ENCODE results near the gene NUP205.

NUP205 gene

GRCh38 chr7:135557455-135558336, at the start of gene NUP205:
NUP205 (plus strand) TSS chr7:135557917; CDS start chr7:135557945, 28 bp downstream.
- Mint-ChIP-seq H3K9me3 (no peaks in the 10 kb centered on the region), H3K27ac (no peak within 1 kb of the TSS), H3K36me3 (ENCODE audit: low read depth) (no peaks in the 10 kb centered on the region), H3K4me1 (ENCODE audit: low read depth) (peaks cover 25% of the 10 kb centered on the region), H3K4me3 (no peak within 1 kb of the TSS), H3K27me3 (no peaks in the 10 kb centered on the region)
- intact Hi-C loops (cut with micrococcal nuclease), result loop anchor here (1.0 to 2.0 kb wide), 2 partner anchors 47 to 277 kb away; partner anchors contain the start of gene CNOT4

- peaks cover 4% of the 10 kb centered on the region for H3K4me1 Mint-ChIP-seq (ENCODE audit: low read depth)
- H3K9me3 Mint-ChIP-seq, result no peaks in the 10 kb centered on the region
- H3K27me3 Mint-ChIP-seq, result no peaks in the 10 kb centered on the region
- H3K36me3 Mint-ChIP-seq (ENCODE audit: low read depth), result no peaks in the 10 kb centered on the region
- intact Hi-C loops (cut with micrococcal nuclease), result loop anchor here (5.0 kb wide), 1 partner anchor 37 kb away; no protein-coding TSS in a partner anchor
- no peak overlapping the region for H3K27ac Mint-ChIP-seq
- H3K4me3 Mint-ChIP-seq, result no peak overlapping the region
Measured at GRCh38 chr7:135508883-135509588, 48.7 kb upstream of the NUP205 start.

- Mint-ChIP-seq H3K9me3 (no peaks in the 10 kb centered on the region), H3K4me1 (ENCODE audit: low read depth) (peaks cover 4% of the 10 kb centered on the region), H3K27me3 (no peaks in the 10 kb centered on the region), H3K36me3 (ENCODE audit: low read depth) (no peaks in the 10 kb centered on the region), H3K4me3 (no peak overlapping the region), H3K27ac (no peak overlapping the region)
- intact Hi-C loops (cut with micrococcal nuclease), result loop anchor here (5.0 kb wide), 1 partner anchor 37 kb away; no protein-coding TSS in a partner anchor
Measured at GRCh38 chr7:135509589-135509838, 48.2 kb upstream of the NUP205 start.

GRCh38 chr7:135509839-135510591, 47.7 kb upstream of the NUP205 start, which contains the start of gene CNOT4:
CNOT4 (minus strand) TSS chr7:135510102; CDS start chr7:135438331, 71,771 bp downstream.
- Mint-ChIP-seq H3K4me1 (ENCODE audit: low read depth) (peaks cover 4% of the 10 kb centered on the region), H3K4me3 (no peak within 1 kb of the TSS), H3K27me3 (no peaks in the 10 kb centered on the region), H3K27ac (no peak within 1 kb of the TSS), H3K9me3 (no peaks in the 10 kb centered on the region), H3K36me3 (ENCODE audit: low read depth) (no peaks in the 10 kb centered on the region)
- intact Hi-C loops (cut with micrococcal nuclease), result loop anchor here (1.0 to 5.0 kb wide), 4 partner anchors 38 to 229 kb away; partner anchors contain the start of gene STMP1

- H3K9me3 Mint-ChIP-seq, result no peaks in the 10 kb centered on the region
Measured at GRCh38 chr7:135510592-135511183, 47.0 kb upstream of the NUP205 start.

GRCh38 chr7:135512135-135512887, 45.4 kb upstream of the NUP205 start:
- Mint-ChIP-seq H3K27me3 (no peaks in the 10 kb centered on the region), H3K36me3 (ENCODE audit: low read depth) (no peaks in the 10 kb centered on the region), H3K27ac (no peak overlapping the region), H3K4me3 (no peak overlapping the region), H3K4me1 (ENCODE audit: low read depth) (peaks cover 4% of the 10 kb centered on the region), H3K9me3 (no peaks in the 10 kb centered on the region)
- intact Hi-C loops (cut with micrococcal nuclease), result no loop called here

More at GRCh38 chr7:135510592-135511183, 47.0 kb upstream of the NUP205 start:
- Mint-ChIP-seq H3K36me3 (ENCODE audit: low read depth) (no peaks in the 10 kb centered on the region), H3K27me3 (no peaks in the 10 kb centered on the region), H3K4me3 (no peak overlapping the region), H3K4me1 (ENCODE audit: low read depth) (peaks cover 4% of the 10 kb centered on the region), H3K27ac (no peak overlapping the region)
- intact Hi-C loops (cut with micrococcal nuclease), result loop anchor here (1.0 to 2.0 kb wide), 3 partner anchors 48 to 230 kb away; partner anchors contain the start of gene STMP1

- Mint-ChIP-seq H3K4me1 (ENCODE audit: low read depth) (no peaks in the 10 kb centered on the region), H3K4me3 (no peak overlapping the region), H3K9me3 (no peaks in the 10 kb centered on the region), H3K36me3 (ENCODE audit: low read depth) (no peaks in the 10 kb centered on the region), H3K27me3 (no peaks in the 10 kb centered on the region), H3K27ac (no peak overlapping the region)
- intact Hi-C loops (cut with micrococcal nuclease), result no loop called here
Measured at GRCh38 chr7:135514856-135515255, 42.9 kb upstream of the NUP205 start.

- Mint-ChIP-seq H3K27me3 (no peaks in the 10 kb centered on the region), H3K4me3 (no peak overlapping the region), H3K27ac (no peak overlapping the region), H3K4me1 (ENCODE audit: low read depth) (no peaks in the 10 kb centered on the region), H3K36me3 (ENCODE audit: low read depth) (no peaks in the 10 kb centered on the region), H3K9me3 (no peaks in the 10 kb centered on the region)
- intact Hi-C loops (cut with micrococcal nuclease), result no loop called here
Measured at GRCh38 chr7:135517060-135517459, 40.7 kb upstream of the NUP205 start.

- intact Hi-C loops (cut with micrococcal nuclease), result no loop called here
- H3K9me3 Mint-ChIP-seq, result no peaks in the 10 kb centered on the region
- no peaks in the 10 kb centered on the region for H3K36me3 Mint-ChIP-seq (ENCODE audit: low read depth)
- no peaks in the 10 kb centered on the region for H3K27me3 Mint-ChIP-seq
- no peaks in the 10 kb centered on the region for H3K4me1 Mint-ChIP-seq (ENCODE audit: low read depth)
- no peak overlapping the region for H3K4me3 Mint-ChIP-seq
- no peak overlapping the region for H3K27ac Mint-ChIP-seq
Measured at GRCh38 chr7:135518748-135519147, 39.0 kb upstream of the NUP205 start.

GRCh38 chr7:135519233-135519688, 38.5 kb upstream of the NUP205 start:
- no peaks in the 10 kb centered on the region for H3K27me3 Mint-ChIP-seq
- H3K4me3 Mint-ChIP-seq, result no peak overlapping the region
- no peak overlapping the region for H3K27ac Mint-ChIP-seq
- no peaks in the 10 kb centered on the region for H3K9me3 Mint-ChIP-seq
- H3K36me3 Mint-ChIP-seq (ENCODE audit: low read depth), result no peaks in the 10 kb centered on the region
- H3K4me1 Mint-ChIP-seq (ENCODE audit: low read depth), result no peaks in the 10 kb centered on the region
- intact Hi-C loops (cut with micrococcal nuclease), result no loop called here

GRCh38 chr7:135519871-135520270, 37.8 kb upstream of the NUP205 start:
- Mint-ChIP-seq H3K4me1 (ENCODE audit: low read depth) (no peaks in the 10 kb centered on the region), H3K27me3 (no peaks in the 10 kb centered on the region), H3K27ac (no peak overlapping the region), H3K4me3 (no peak overlapping the region), H3K9me3 (no peaks in the 10 kb centered on the region), H3K36me3 (ENCODE audit: low read depth) (no peaks in the 10 kb centered on the region)
- intact Hi-C loops (cut with micrococcal nuclease), result no loop called here

- Mint-ChIP-seq H3K27ac (no peak overlapping the region), H3K4me3 (no peak overlapping the region), H3K36me3 (ENCODE audit: low read depth) (no peaks in the 10 kb centered on the region), H3K9me3 (no peaks in the 10 kb centered on the region), H3K4me1 (ENCODE audit: low read depth) (no peaks in the 10 kb centered on the region), H3K27me3 (no peaks in the 10 kb centered on the region)
- intact Hi-C loops (cut with micrococcal nuclease), result no loop called here
Measured at GRCh38 chr7:135522509-135522908, 35.2 kb upstream of the NUP205 start.

GRCh38 chr7:135523146-135523545, 34.6 kb upstream of the NUP205 start:
- no peaks in the 10 kb centered on the region for H3K9me3 Mint-ChIP-seq
- no peak overlapping the region for H3K4me3 Mint-ChIP-seq
- H3K27me3 Mint-ChIP-seq, result no peaks in the 10 kb centered on the region
- intact Hi-C loops (cut with micrococcal nuclease), result no loop called here
- no peaks in the 10 kb centered on the region for H3K4me1 Mint-ChIP-seq (ENCODE audit: low read depth)
- H3K27ac Mint-ChIP-seq, result no peak overlapping the region
- no peaks in the 10 kb centered on the region for H3K36me3 Mint-ChIP-seq (ENCODE audit: low read depth)

Measured in dendritic cell treated with granulocyte-macrophage colony-stimulating factor and Interleukin-4, amounts not matched to agents 40 ng/mL and 50 ng/mL, for 4 days (primary cell).